ENCODE results near the gene PHF19.

GRCh38 chr9:120845255-120845654, 31.7 kb downstream of the PHF19 start:
- TF ChIP-seq ZFX (IDR thresholded peaks at IDR 0.05) (no peak), CTCF (conservative IDR thresholded peaks at IDR 0.05) (no peak)
